DMS79 (cell line): Measurements from ENCODE around the gene BBX.

Source experiments
- DNase-seq: peaks from one replicate; lab custom pipeline; 2025; lab: John Stamatoyannopoulos, UW

Gene BBX

DNA sequence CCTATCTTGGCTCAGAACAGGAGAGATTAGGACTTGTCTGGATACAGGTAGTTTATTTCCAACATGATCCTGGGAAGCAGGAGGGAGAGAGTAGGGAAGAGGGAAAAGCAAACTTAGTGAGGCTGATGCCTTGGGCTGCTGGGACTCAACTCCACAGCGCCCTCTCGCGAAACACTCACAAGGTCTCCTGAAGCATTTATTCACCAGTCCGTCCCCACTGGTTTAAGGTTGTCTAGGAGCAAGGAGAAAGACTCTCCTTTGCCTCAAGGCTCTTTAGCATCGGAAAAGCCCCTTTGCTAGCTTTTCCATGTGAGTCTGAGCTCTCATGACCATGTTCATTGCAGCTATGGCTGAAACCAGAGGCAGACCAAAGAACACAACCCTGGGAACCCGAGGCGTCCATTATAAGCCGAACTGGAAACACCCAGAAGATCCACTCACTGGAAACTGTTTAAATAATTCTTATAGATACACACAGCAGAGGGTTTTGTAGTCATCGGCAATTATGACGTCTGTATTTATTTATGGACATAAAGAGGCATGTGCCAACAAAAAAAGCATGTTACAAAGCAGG lies 323.6 kb downstream of the BBX start:
- DNase-seq = no peak

DNA sequence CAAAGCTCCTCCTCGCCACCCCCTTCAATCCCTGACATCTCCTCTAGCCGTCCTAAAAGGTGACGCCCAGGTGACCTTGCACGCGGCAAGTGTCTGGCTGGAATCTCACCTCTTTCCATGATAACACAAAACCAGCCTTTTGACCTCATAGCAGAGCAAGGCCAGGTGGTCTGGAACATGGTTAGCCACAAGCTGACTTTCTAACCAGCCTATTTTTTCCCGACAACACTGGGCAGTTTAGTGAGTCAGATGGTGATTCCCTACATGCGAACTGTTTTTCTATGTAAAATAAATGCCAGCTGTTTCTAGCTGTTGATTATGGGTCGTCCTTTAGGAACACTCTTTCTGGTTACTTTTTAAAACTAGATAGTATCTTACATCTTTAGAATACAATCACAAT lies 325.0 kb downstream of the BBX start:
- no peak for DNase-seq

DNA sequence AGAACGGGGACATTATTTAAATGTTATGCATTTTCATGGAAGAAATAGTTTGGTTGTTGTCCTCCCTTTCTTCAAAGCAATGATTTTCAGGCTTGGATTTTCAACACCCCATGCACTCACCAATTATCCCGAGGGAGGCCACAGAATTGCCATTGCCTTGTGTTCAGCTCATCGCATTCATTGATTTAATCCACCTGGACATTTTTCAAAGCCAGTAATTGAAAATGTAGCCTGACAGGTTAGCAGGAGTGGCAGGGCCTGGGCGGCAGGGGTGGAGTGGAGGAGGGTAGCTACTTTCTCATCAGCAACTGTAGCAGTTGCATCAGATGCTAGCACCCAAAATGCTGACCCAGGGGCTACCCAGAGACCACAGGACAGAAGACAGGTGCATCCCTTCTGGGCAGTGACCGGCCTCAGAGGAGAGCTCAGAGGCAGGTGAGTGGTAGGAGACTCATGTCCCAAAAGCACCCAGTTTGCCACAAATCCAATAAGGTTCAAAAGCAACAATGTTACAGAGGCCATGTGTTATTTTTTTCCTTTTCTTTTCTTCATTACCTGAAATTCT lies 325.7 kb downstream of the BBX start:
- DNase-seq = no peak

DNA sequence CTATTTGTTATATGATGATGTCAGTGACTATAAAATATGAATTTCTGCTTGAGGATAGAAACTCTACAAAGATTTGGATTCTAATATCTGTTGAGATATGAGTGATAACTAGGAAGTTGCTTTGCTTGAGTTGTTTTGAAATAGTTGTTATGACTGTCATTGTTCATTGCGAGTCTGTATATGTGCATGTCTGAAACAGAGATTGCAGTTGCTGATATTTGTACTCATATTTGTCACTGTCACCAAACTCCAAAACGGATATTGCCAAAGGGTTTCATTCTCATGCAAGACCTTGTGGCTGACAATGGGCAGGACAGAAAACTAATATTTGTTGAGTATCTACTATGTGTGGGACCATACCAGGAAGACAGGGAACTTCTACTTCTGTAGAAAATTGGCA lies 327.9 kb downstream of the BBX start:
- no peak for DNase-seq

DNA sequence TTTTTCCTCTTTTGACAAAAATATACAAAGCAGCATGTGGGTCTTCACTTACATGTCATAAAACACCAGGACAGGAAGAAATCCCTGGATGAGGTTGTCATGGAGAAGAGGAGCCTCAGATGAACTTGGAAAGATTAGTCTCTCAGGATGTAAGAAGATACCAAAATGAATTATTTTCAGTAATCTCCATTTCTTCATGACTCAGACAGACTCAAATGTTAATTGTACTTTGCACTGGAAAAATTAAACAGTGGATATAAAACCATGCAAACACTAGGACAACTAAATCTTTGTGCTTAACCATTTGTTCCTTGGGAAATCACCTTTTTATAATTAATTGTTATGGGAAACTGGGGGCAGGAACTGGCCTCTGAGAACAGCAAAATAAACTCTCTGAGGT lies 331.1 kb downstream of the BBX start:
- DNase-seq = no peak

DNA sequence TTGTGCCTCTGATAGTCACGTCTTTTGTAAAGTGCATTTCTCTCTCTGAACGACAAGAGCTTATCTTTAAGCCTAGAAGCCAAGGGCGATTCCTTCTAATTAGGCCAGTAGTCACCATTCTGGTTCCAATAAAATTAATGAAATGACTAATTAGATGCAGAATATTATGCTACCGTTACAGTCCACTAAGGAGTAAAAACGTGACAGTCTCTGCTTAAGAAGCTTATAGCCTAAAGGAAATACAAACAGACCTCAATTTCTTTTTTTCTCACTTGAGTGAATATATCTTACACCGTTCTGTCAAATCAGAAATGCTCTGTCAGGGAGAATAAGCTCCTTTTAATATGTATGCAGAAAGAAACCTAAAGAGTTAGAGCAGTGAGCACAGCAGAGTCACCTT lies 332.0 kb downstream of the BBX start:
- no peak for DNase-seq

DNA sequence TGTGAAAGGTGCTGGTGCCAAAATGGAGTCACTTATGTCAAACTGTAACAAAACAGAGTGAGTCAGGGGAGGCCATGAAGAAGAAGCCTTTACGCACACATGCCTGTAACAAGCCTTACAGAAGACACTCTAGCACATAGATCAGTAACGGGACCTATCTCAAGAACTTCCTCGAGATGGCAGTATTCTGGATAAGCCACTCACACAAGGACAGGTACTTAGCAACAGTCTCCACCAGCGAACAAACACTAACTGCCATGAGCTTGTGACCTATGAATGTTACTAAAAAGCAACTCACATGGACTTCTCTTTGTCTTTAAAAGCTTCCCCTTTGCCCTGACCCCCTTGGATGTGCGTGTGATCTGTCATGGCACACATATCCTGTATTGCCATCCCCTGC lies 332.9 kb downstream of the BBX start:
- DNase-seq = no peak

DNA sequence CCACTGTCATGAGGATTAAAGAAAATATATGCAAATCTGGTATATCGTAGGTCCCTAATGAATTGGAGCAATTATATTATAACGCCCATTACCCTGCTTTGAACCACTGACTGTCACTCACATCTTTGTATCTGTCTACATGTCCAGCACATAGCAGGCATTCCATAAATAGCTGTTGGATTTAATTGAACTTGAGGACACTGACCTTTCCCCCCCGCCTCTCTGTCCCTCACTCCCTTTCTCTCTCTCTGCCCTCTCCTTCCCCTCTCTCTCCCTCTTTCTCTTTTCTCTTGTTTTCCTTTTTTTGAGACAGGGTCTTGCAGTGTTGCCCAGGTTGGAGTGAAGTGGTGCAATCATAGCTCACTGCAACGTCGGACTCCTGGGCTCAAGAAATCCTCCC lies 335.1 kb downstream of the BBX start:
- no peak for DNase-seq

DNA sequence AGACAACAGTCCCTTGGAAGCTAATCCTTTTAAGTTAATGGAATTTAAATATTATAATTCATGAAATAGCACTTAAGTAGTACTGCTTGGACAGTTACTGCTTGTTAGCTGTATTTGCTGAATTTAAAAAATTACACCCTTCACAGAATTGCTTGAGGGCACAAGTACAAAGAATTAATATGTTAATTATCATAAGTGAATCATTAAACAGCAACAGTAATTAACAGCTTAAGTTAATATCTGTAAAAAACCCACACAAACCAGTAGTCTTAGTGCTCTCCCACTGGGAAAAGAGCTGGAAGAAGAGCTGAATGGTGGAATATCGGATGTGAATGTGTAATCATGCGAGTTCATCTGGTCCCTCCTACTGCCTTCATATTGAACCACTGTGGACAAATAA lies 336.1 kb downstream of the BBX start:
- no peak for DNase-seq
